HG02623 (cell line): Measurements from ENCODE around the gene TTC12.

Experiments used
- ATAC-seq: cut with Tn5 transposase; IDR thresholded peaks from one replicate; pipeline ENCODE4 v1.9.1; 2021; ENCODE audit warnings: moderate library complexity; ENCODE audit not compliant: unreplicated experiment

The TTC12 gene

DNA sequence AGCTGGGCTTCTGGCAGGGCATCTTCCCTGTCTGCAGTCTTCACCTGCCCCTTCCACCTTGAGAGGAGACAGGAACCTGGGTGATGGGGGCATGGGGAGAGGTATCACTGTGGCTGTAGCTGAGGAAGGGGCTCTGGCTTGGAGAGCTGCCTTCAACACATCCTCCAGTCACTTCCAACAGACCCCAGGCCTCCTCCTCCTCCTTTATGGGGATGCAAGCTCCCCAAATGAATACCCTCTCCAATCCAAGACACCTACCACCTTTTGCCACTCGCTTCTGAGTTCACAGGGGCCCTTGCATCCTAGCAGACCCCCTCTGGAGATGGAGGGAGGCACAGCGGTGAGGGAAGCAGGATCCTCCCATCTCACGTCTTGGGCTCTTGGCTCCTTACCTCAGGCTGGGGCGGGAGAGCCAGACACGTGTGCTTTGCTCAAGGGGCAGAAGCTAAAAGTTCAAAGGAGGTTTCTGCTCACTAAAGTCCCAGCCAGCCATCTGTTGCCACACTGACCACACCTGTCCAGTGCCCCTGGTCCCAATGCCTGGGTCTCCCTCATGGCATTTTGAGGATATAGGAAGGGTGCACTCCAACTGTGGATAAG, 86.3 kb downstream of the TTC12 start:
- ATAC-seq, result no peak

DNA sequence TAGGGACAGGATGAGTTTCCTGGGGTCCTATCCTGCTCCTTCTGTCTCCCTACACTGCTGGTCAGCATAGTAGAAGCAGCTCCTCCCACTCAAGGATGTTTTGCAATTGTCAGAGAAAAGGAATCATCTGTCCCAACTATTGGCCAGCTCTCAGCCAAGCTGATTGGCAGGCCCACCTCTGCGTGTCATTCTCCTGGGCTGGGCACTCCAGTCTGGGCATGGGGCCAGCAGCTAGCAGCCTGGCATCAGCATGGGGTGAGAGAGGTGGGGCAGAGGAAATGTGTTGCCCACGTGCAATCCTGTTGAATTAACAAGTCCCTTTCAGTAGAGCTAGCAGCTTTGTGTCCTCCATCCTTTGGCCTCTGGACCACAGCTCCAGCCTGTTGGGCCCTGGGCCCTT, 87.3 kb downstream of the TTC12 start:
- no peak for ATAC-seq

GRCh38 chr11:113404859-113405430, 90.6 kb downstream of the TTC12 start:
- no peak for ATAC-seq

DNA sequence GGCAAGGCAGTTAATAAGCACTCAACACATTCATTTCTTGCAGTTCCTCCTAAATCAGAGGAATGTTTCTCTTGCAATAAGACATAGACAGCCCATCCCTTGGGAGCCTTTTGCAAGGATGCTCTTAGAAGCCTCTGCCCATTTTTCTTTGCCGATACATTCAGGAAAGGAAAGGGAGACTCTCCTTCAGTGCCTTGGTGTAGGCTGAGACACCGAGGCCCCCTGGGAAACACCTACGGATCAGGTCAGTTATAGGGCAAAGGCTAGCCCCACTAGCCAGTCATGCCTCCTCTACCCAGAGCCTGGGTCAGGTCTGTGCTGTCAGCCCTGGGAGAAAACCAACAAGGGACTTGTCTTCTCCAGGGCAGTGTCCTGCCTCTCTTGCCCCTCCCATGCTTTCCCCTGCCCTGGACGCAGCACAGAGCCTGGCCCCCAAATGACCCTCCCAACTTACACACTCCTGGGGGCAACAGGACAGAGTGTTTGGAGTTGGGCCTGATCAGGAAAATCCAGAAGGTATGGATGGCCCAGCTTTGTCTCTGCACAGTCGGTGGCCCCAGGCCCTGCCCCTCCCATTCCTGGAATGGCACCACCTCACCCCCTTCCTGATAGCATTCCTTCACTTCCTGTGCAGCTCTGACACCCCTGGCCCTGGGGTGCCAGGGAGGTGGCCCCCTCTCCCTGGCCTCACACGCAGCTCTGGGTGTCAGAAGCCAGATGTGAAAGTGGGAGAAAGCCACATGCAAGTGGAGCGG, 91.5 kb downstream of the TTC12 start:
- no peak for ATAC-seq

- ATAC-seq, result no peak
Observed at GRCh38 chr11:113407163-113407562, 92.8 kb downstream of the TTC12 start.

GRCh38 chr11:113408206-113408605, 93.8 kb downstream of the TTC12 start:
- ATAC-seq, result no peak

DNA sequence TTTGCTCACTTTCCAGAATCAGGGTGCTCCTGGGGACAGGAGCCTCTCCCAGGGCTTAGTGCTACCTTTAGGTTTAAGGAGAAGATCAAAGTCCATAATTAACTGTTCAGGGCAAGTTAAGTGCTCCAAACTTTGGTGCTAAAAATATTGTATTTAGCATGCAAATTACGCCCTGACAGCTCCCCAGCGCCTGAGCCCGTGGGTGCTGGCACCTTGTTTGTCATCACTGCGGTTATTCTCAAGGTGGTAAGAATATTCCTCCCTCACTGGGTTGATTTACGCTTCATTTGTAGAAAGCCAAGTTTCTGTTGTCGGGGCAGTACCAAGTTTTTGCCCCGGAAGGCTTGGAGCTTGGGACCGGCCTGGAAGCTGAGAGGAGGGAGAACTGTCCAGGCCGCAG, 94.5 kb downstream of the TTC12 start:
- ATAC-seq, result no peak

- no peak for ATAC-seq
Observed at GRCh38 chr11:113409526-113409925, 95.1 kb downstream of the TTC12 start.

DNA sequence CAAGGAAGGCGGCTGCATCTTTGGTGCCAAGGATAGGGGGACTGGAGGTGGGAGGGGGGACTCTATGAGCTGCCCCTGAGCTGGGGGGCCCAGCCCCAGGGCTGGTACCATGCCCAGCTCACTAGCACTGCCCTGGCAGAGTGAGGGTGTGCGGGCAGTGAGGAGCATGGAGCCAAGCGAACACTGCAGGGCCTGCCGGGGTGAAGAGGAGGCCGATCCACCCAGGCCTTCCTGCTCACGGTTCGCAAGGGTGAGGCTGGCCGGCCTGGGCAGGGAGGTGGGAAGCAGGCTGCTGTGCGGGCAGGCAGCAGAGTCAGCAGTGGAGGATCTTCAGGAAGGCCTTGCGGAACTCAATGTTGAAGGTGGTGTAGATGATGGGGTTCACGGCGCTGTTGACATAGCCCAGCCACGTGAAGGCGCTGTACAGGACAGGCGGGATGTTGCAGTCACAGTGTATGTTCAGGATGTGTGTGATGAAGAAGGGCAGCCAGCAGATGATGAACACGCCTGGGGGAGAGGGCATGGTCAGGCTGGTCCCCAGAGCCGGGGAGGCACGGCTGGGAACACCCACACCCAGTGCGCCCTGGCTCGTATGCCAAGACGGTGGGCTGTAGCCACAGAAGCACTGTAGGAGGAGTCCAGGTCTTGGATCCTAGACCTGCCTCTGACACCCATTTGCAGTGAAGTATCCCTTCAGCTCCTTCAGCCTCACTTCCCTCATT, 96.2 kb downstream of the TTC12 start:
- no peak for ATAC-seq

- no peak for ATAC-seq
Observed at GRCh38 chr11:113411536-113411935, 97.2 kb downstream of the TTC12 start.

DNA sequence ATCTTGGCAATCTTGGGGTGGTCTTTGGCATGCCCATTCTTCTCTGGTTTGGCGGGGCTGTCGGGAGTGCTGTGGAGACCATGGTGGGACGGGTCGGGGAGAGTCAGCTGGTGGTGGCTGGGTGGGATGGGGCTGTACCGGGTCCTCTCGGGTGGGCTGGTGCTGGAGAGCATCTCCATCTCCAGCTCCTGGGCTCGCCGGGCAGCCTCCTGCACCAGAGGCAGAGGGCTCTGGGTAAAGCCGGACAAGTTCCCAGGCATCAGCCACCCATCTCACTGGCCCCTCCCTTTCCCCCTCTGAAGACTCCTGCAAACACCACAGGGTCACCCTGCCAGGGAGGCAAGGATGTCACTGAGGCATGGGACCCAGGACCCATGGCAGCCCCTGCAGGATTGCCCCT, 98.3 kb downstream of the TTC12 start:
- ATAC-seq, result no peak

DNA sequence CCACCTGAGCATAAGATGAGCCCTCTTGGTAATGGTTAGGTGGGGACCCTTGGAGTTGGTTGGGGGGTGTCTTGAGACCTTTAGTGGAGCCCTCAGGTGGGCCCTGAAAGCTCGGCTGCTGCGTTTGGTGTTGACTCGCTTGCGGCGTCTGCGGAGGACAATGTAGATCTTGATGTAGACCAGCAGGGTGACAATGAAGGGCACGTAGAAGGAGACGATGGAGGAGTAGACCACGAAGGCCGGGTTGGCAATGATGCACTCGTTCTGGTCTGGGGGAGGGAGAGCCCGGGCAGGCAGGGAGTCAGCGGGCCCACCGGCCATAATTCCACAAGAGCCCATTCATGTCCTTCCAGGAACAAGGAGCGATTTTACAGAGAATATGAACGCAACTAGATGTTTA, 101.0 kb downstream of the TTC12 start:
- ATAC-seq, result no peak
